K562 (cell line): Measurements from ENCODE around the gene CAPN2. TPM values are rescaled to one million over a fixed set of nuclear protein-coding genes. Genes with fewer than 3 reads are reported as not detected.

ENCODE experiments used
- CBX2 ChIP-seq: fragments of 200-600 bp; sonication (generic); IDR thresholded peaks from one replicate; pipeline ENCODE4 v1.6.1; 2012; ENCODE audit warnings: mild to moderate bottlenecking, low read length, inconsistent platforms; ENCODE audit not compliant: insufficient read depth, poor library complexity, severe bottlenecking
- CCAR2 ChIP-seq: fragments of 200-400 bp; formaldehyde crosslinking; IDR thresholded peaks from 2 replicates; pipeline ENCODE4 v1.6.1; 2017; ENCODE audit warnings: mild to moderate bottlenecking, low read depth, low read length
- ELK1 ChIP-seq: sonication (generic); formaldehyde crosslinking; IDR thresholded peaks from 2 replicates; pipeline ENCODE4 v1.8.1; 2022; ENCODE audit warnings: missing genetic modification reagents
- EZH2 ChIP-seq: IDR thresholded peaks from 2 replicates; pipeline ENCODE4 v1.6.1; 2012; ENCODE audit warnings: low read depth, mild to moderate bottlenecking, inconsistent platforms, low read length, borderline replicate concordance
- FOXK2 ChIP-seq, 2 experiments: fragments of 450-650 bp; IDR thresholded peaks in 1 of 2; conservative IDR thresholded peaks in 1 of 2; 2 replicates each; pipeline ENCODE4 v1.6.1; 2016; ENCODE audit warnings: low read depth in 2 of 2, mild to moderate bottlenecking in 1 of 2
- HDGF ChIP-seq: fragments of 450-650 bp; IDR thresholded peaks from 2 replicates; pipeline ENCODE4 v1.6.1; 2016
- MYBL2 ChIP-seq, 2 experiments: fragments of 450-650 bp in 1 of 2; sonication (generic) in 1 of 2; formaldehyde crosslinking in 1 of 2; IDR thresholded peaks; 2 replicates each; pipeline versions ENCODE4 v1.6.1 to v1.8.1; 2017 to 2022; ENCODE audit warnings: borderline replicate concordance in 1 of 2, inconsistent platforms in 1 of 2, low read depth in 1 of 2, mild to moderate bottlenecking in 1 of 2, missing genetic modification reagents in 1 of 2, moderate library complexity in 1 of 2
- NFE2 ChIP-seq: IDR thresholded peaks from 2 replicates; pipeline ENCODE4 v1.6.1; 2014; ENCODE audit warnings: antibody characterized with exemption, low read depth
- NR4A1 ChIP-seq, 2 experiments: fragments of 250-450 bp in 1 of 2; fragments of 450-650 bp in 1 of 2; sonication (Bioruptor Pico) in 1 of 2; IDR thresholded peaks; 2 replicates each; pipeline versions ENCODE4 v1.4.0 to v1.6.1; 2016 to 2020; ENCODE audit warnings: mild to moderate bottlenecking in 2 of 2, missing compliant biosample characterization in 1 of 2, missing genetic modification characterization in 1 of 2, moderate library complexity in 1 of 2
- POLR2G ChIP-seq: fragments of 200-400 bp; formaldehyde crosslinking; IDR thresholded peaks from 2 replicates; pipeline ENCODE4 v1.6.1; 2017; ENCODE audit warnings: low read depth, mild to moderate bottlenecking, antibody characterized with exemption, low read length, moderate library complexity
- PRDM10 ChIP-seq: fragments of 450-650 bp; IDR thresholded peaks from 2 replicates; pipeline ENCODE4 v1.6.1; 2018; ENCODE audit not compliant: partially characterized antibody
- TSC22D4 ChIP-seq: fragments of 450-650 bp; IDR thresholded peaks from 2 replicates; pipeline ENCODE4 v1.6.1; 2016; ENCODE audit warnings: missing genetic modification characterization, missing biosample characterization, control low read depth
- ZBED1 ChIP-seq: IDR thresholded peaks from 2 replicates; pipeline ENCODE4 v1.6.1; 2014
- ZKSCAN8 ChIP-seq: fragments of 200-800 bp; sonication (Bioruptor generic); IDR thresholded peaks from 2 replicates; pipeline ENCODE4 v1.6.1; 2016; ENCODE audit warnings: missing genetic modification characterization, missing compliant biosample characterization
- ZNF282 ChIP-seq: sonication (generic); formaldehyde crosslinking; IDR thresholded peaks from 2 replicates; pipeline ENCODE4 v1.8.1; 2023; ENCODE audit warnings: missing genetic modification reagents
- ZNF644 ChIP-seq: fragments of 200-800 bp; sonication (Bioruptor generic); IDR thresholded peaks from 2 replicates; pipeline ENCODE4 v1.6.1; 2016; ENCODE audit warnings: low read depth, missing genetic modification characterization, missing compliant biosample characterization
- polyA plus RNA-seq, 8 experiments: library from polyadenylated mRNA; depleted of rRNA in 4 of 8; stranded (reverse) in 5 of 8; unstranded in 3 of 8; fragments of >200 nt; fragmentation: Nextera tagmentation in 2 of 8; fragmentation: Illumina TruSeq in 1 of 8; extraction: Ambion mirVana in 2 of 8; extraction: Trizol in 1 of 8; gene quantifications; 2 replicates each; pipeline versions ENCODE4 v1.2.1 to v1.2.3, GENCODE V29; 2011 to 2014; ENCODE audit warnings: inconsistent platforms in 1 of 8, missing spikeins in 1 of 8
- total RNA-seq, 7 experiments: library from RNA; depleted of rRNA in 6 of 7; stranded (reverse); fragments of >200 nt in 6 of 7; fragmentation: Illumina TruSeq in 2 of 7; extraction: Trizol in 2 of 7; gene quantifications; 2 replicates each; pipeline versions ENCODE4 v1.2.1 to v1.2.3, GENCODE V29; 2011 to 2021; ENCODE audit warnings: low replicate concordance in 1 of 7
- TF ChIP-seq, protein P1 (sequence below): fragments of 450-650 bp; IDR thresholded peaks from 2 replicates; pipeline ENCODE4 v1.6.1; 2017; ENCODE audit warnings: antibody characterized with exemption
- TF ChIP-seq, protein P2 (sequence below): fragments of 250-450 bp; sonication (Bioruptor Pico); IDR thresholded peaks from 2 replicates; pipeline ENCODE4 v1.8.0; 2022; ENCODE audit warnings: moderate library complexity, mild to moderate bottlenecking, inconsistent platforms

The CAPN2 gene
- total and polyA plus RNA-seq, 9 of the 15 experiments (the other 6 are each of a cell fraction or from before 2014, with no cell fraction given), result 24.6 to 157 (median 101) TPM

DNA sequence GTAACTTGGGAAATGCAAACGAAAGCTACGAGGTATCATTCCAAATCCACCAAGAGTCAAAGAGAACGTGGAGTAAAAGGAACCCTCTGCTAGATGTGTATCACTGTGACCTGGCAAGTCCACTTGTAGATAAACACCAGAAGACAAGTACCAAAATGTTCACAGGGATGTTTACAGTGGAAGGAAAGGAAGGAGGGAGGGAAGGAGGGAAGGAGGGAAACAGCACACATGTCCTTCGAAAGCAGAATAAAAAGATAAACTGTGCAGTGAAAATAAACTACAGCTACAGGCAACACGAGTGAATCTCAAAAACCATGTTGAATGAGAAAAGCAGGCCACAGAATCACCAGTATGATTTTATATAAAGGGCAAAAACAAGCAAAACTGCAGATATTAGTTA lies 73.5 kb downstream of the CAPN2 start (continued):
- TF ChIP-seq, protein P1, sequence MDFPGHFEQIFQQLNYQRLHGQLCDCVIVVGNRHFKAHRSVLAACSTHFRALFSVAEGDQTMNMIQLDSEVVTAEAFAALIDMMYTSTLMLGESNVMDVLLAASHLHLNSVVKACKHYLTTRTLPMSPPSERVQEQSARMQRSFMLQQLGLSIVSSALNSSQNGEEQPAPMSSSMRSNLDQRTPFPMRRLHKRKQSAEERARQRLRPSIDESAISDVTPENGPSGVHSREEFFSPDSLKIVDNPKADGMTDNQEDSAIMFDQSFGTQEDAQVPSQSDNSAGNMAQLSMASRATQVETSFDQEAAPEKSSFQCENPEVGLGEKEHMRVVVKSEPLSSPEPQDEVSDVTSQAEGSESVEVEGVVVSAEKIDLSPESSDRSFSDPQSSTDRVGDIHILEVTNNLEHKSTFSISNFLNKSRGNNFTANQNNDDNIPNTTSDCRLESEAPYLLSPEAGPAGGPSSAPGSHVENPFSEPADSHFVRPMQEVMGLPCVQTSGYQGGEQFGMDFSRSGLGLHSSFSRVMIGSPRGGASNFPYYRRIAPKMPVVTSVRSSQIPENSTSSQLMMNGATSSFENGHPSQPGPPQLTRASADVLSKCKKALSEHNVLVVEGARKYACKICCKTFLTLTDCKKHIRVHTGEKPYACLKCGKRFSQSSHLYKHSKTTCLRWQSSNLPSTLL, result no peak
- TF ChIP-seq EZH2 (no peak), NFE2 (0 out of 2 replicates have a peak, but pooled peaks have one; percentile 10), FOXK2 (conservative IDR thresholded peaks at IDR 0.05 in 1 of 2, IDR thresholded peaks at IDR 0.05 in 1 of 2; ENCODE audit: low read depth in 2 of 2) (peak; percentile 75 to 89), CCAR2 (no peak), PRDM10 (no peak), ZKSCAN8 (CRISPR knock-in tag) (0 out of 2 replicates have a peak, but pooled peaks have one; percentile 3), ELK1 (CRISPR knock-in tag) (no peak), ZNF644 (no peak), TSC22D4 (tag) (no peak), ZNF282 (CRISPR knock-in tag) (no peak), CBX2 (no peak), POLR2G (no peak), HDGF (0 out of 2 replicates have a peak, but pooled peaks have one; percentile 75), ZBED1 (no peak), NR4A1 (CRISPR knock-in tag; IDR thresholded peaks at IDR 0.05) (no peak), NR4A1 (tag; IDR thresholded peaks at IDR 0.05) (0 out of 2 replicates have a peak, but pooled peaks have one; percentile 49), MYBL2 (IDR thresholded peaks at IDR 0.05; ENCODE audit: low read depth) (no peak), MYBL2 (CRISPR knock-in tag; IDR thresholded peaks at IDR 0.05; ENCODE audit: borderline replicate concordance) (no peak)
- TF ChIP-seq, protein P2, sequence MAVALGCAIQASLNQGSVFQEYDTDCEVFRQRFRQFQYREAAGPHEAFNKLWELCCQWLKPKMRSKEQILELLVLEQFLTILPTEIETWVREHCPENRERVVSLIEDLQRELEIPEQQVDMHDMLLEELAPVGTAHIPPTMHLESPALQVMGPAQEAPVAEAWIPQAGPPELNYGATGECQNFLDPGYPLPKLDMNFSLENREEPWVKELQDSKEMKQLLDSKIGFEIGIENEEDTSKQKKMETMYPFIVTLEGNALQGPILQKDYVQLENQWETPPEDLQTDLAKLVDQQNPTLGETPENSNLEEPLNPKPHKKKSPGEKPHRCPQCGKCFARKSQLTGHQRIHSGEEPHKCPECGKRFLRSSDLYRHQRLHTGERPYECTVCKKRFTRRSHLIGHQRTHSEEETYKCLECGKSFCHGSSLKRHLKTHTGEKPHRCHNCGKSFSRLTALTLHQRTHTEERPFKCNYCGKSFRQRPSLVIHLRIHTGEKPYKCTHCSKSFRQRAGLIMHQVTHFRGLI (CRISPR knock-in tag), result no peak
